Transverse colon (tissue), 4 donors: ENCODE results near the gene RNF144A. TPM values are rescaled to one million over a fixed set of nuclear protein-coding genes. Genes with fewer than 3 reads are reported as not detected.

Source experiments
- DNase-seq: peaks from one replicate; pipeline ENCODE4 v3.0.0-alpha.2; 2019
- H3K27ac ChIP-seq, 4 donors: fragments of 200-600 bp; sonication (generic); 2 replicates each; pipeline ENCODE4 v1.5.1; 2016 to 2018; ENCODE audit warnings: inconsistent platforms in 4 of 4
- H3K27me3 ChIP-seq: fragments of 200-600 bp; sonication (generic); 2 replicates; pipeline ENCODE4 v1.5.1; 2017; ENCODE audit warnings: inconsistent platforms
- H3K36me3 ChIP-seq, 4 donors: fragments of 200-600 bp; sonication (generic); 2 replicates each; pipeline ENCODE4 v1.5.1; 2017 to 2019; ENCODE audit warnings: inconsistent platforms in 4 of 4
- H3K4me1 ChIP-seq, 4 donors: fragments of 200-600 bp; sonication (generic); 2 replicates each; pipeline ENCODE4 v1.5.1; 2017 to 2020; ENCODE audit warnings: inconsistent platforms in 4 of 4
- H3K4me3 ChIP-seq, 4 donors: fragments of 200-600 bp; sonication (generic); 1 replicate in 1 of 4; 2 replicates in 3 of 4; pipeline versions ENCODE4 v1.5.1 to v1.6.1; 2017 to 2019; ENCODE audit warnings: inconsistent platforms in 4 of 4
- H3K9me3 ChIP-seq, 2 donors: fragments of 200-600 bp; sonication (generic); 2 replicates each; pipeline ENCODE4 v1.5.1; 2017 to 2019; ENCODE audit warnings: inconsistent platforms in 2 of 2
- EP300 ChIP-seq: sonication (generic); formaldehyde crosslinking; IDR thresholded peaks from one replicate; pipeline ENCODE4 v1.6.1; 2017; ENCODE audit warnings: antibody characterized with exemption, low read depth
- POLR2A ChIP-seq: fragments of 450-650 bp; IDR thresholded peaks from one replicate; pipeline ENCODE4 v1.6.1; 2016; ENCODE audit warnings: antibody characterized with exemption, mild to moderate bottlenecking, moderate library complexity
- POLR2AphosphoS5 ChIP-seq, 3 donors: sonication (generic); formaldehyde crosslinking; IDR thresholded peaks; one replicate each; pipeline ENCODE4 v1.6.1; 2016; ENCODE audit warnings: antibody characterized with exemption in 3 of 3
- WGBS, 2 donors: methylation state at CpG; one replicate each; pipeline ENCODE4 v1.1.5; 2018; ENCODE audit warnings: low coverage in 1 of 2; 5-methylcytosine and 5-hydroxymethylcytosine counted together
- in situ Hi-C, 4 donors: fragments of 200-750 bp; cut with MboI; loops; one replicate each; pipeline versions ENCODE4 v1.15.0 to v1.15.1; 2017; ENCODE audit warnings: low sequenced_read_pairs in 3 of 4, low pct_ligation_motif_present in 1 of 4, low pct_unique_long_range_greater_than_20kb in 1 of 4
- intact Hi-C: fragments of 100-400 bp; cut with DNase I; formaldehyde crosslinking; loops from one replicate; pipeline ENCODE4 v1.15.1; 2023; ENCODE audit warnings: low total_unique reads
- total RNA-seq, 4 donors: library from RNA; depleted of rRNA; stranded (reverse); fragments of >200 nt; gene quantifications; one replicate each; pipeline ENCODE4 v1.1.0, GENCODE V29; 2016
- TF ChIP-seq, protein P1 (sequence below), 5 experiments: fragments of 200-600 bp in 3 of 5; fragments of 450-650 bp in 2 of 5; sonication (generic) in 3 of 5; IDR thresholded peaks; 1 replicate in 2 of 5; 2 replicates in 3 of 5; pipeline ENCODE4 v1.5.1; 2016 to 2017; ENCODE audit warnings: antibody characterized with exemption in 5 of 5, inconsistent platforms in 3 of 5, mild to moderate bottlenecking in 2 of 5, moderate library complexity in 1 of 5

The RNF144A gene
- total RNA-seq, 4 donors from 2014 or later = 24.0 to 145 (median 83.0) TPM

DNA sequence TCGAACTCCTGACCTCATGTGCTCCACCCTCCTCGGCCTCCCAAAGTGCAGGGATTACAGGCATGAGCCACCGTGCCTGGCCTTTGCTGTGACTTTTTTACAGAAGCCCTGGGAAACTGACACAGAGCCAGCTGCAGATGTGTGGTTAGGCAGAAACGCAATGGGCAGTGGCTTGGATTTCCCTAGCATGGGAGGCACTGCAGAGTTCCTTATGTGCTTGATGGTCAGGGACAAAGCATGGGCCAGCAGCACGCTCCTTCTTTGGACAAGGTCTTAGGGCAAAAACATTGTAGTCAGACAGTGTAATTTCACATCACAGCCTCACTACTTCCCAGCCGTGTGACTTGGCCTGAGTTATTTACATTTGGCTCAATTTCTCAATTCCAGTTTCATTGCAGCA lies 153.9 kb downstream of the RNF144A start:
- no peak for TF ChIP-seq POLR2A
- TF ChIP-seq POLR2AphosphoS5 (IDR thresholded peaks at IDR 0.05) = no peak
- TF ChIP-seq EP300 = no peak
- TF ChIP-seq, protein P1, sequence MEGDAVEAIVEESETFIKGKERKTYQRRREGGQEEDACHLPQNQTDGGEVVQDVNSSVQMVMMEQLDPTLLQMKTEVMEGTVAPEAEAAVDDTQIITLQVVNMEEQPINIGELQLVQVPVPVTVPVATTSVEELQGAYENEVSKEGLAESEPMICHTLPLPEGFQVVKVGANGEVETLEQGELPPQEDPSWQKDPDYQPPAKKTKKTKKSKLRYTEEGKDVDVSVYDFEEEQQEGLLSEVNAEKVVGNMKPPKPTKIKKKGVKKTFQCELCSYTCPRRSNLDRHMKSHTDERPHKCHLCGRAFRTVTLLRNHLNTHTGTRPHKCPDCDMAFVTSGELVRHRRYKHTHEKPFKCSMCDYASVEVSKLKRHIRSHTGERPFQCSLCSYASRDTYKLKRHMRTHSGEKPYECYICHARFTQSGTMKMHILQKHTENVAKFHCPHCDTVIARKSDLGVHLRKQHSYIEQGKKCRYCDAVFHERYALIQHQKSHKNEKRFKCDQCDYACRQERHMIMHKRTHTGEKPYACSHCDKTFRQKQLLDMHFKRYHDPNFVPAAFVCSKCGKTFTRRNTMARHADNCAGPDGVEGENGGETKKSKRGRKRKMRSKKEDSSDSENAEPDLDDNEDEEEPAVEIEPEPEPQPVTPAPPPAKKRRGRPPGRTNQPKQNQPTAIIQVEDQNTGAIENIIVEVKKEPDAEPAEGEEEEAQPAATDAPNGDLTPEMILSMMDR (IDR thresholded peaks at IDR 0.05) = no peak
- DNase-seq = no peak
- no peak overlapping the region for H3K27ac ChIP-seq
- WGBS, 2 donors = 71 to 89% methylated on average over 1 to 6 of the region's 6 CpGs
- H3K4me1 ChIP-seq = no peaks in the 10 kb centered on the region
- no peaks in the 10 kb centered on the region for H3K27me3 ChIP-seq
- intact Hi-C loops = no loop called here
- no peak overlapping the region for H3K4me3 ChIP-seq
- H3K9me3 ChIP-seq = no peaks in the 10 kb centered on the region
- in situ Hi-C loops = no loop called here
- H3K36me3 ChIP-seq = no peaks in the 10 kb centered on the region

DNA sequence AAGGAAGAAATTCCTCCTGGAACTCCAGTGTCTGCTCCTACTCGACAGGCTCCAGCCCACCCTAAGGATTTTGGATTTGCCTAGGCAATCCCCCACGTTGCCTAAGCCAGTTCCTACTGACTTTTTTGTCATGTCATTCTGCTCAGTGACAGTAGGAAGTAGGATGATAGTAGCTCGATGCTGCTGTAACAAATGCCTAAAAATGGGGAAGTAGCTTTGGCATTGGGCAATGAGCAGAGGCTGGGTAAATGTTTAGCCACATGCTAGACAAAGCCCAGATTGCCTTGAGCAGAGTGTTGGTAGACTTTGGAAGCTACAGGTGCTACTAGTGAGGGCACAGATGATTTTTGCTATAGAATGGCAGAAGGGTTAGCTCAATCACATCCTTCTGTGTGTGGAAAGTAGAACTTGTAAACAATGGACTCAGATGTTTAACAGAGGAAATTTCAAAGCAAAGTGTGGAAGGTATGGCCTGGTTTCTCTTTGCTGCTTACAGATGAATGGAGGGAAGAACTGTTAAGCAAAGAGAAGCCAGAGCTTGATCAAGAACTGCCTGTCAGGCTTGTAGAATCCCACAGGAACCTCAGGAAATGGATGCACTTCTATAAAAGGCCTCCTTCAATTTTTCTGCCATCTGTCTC lies 154.8 kb downstream of the RNF144A start:
- intact Hi-C loops = no loop called here
- DNase-seq = no peak
- no peaks in the 10 kb centered on the region for H3K27me3 ChIP-seq
- no peaks in the 10 kb centered on the region for H3K9me3 ChIP-seq
- no peak overlapping the region for H3K4me3 ChIP-seq
- TF ChIP-seq, protein P1 (IDR thresholded peaks at IDR 0.05) = no peak
- TF ChIP-seq POLR2AphosphoS5 (IDR thresholded peaks at IDR 0.05) = no peak
- no peak for TF ChIP-seq POLR2A
- TF ChIP-seq EP300 = no peak
- in situ Hi-C loops = no loop called here
- H3K27ac ChIP-seq = no peak overlapping the region
- WGBS, 2 donors = 64 to 80% methylated on average over 1 to 3 of the region's 3 CpGs
- H3K36me3 ChIP-seq = no peaks in the 10 kb centered on the region
- no peaks in the 10 kb centered on the region for H3K4me1 ChIP-seq

DNA sequence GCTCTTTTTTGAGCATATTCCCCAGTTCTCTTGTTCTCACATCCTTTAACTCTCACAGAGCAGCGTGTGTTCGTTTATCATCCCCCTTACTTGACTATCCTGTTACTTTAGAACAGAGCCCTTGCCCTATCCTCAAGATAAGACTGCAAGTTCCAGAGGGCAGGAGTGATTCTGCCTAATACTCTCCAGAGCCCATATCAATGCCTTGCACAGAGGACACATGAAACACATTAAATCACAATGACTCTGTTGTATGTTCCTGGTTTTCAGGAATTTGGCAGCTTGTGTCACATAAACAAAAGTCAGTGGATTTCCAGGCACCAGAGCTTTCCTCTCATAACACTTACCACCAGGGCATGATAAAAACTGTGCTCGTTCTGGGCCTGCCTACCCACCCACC lies 156.7 kb downstream of the RNF144A start:
- intact Hi-C loops = no loop called here
- in situ Hi-C loops = no loop called here

DNA sequence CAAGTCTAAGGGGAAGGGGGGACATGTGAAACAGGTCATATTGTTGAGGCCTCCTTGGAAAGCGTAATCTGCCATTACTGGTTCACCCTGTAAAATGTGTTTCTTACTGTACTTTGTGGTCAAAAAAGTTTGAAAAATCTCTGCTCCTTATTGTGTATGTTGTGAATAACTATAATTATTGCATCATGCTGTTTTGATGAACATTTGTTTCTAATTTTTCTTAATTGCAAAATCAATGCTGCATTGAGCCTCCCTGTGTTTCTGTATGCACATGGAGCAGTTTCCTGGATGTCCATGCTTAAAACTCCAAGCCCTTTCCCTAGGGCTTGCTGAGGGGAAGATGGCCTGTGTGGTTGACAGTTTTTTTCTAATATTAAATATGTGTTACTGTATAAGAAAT lies 158.6 kb downstream of the RNF144A start:
- Histone ChIP-seq H3K27me3 (no peaks in the 10 kb centered on the region), H3K4me3 (no peak overlapping the region), H3K27ac (no peak overlapping the region), H3K9me3 (no peaks in the 10 kb centered on the region), H3K36me3 (no peaks in the 10 kb centered on the region), H3K4me1 (no peaks in the 10 kb centered on the region)
- WGBS, 2 donors = 95% methylated on average over 1 of the region's 1 CpG; no CpG with 5 or more reads in 1 of the 2 donors
- DNase-seq = no peak
- TF ChIP-seq EP300 (no peak), POLR2A (no peak)
- TF ChIP-seq, protein P1 (IDR thresholded peaks at IDR 0.05) = no peak
- intact Hi-C loops (no loop called here), in situ Hi-C loops (no loop called here)

More for the DNA sequence above, 156.7 kb downstream of the RNF144A start:
- TF ChIP-seq POLR2AphosphoS5 (IDR thresholded peaks at IDR 0.05) = no peak
- no peak for TF ChIP-seq EP300
- TF ChIP-seq, protein P1 (IDR thresholded peaks at IDR 0.05) = no peak
- TF ChIP-seq POLR2A = no peak
- no peaks in the 10 kb centered on the region for H3K9me3 ChIP-seq
- no peak overlapping the region for H3K27ac ChIP-seq
- H3K36me3 ChIP-seq = no peaks in the 10 kb centered on the region
- H3K4me1 ChIP-seq = no peaks in the 10 kb centered on the region
- WGBS, 2 donors = 78 to 100% methylated on average over 2 to 3 of the region's 3 CpGs
- no peak for DNase-seq
- no peaks in the 10 kb centered on the region for H3K27me3 ChIP-seq
- H3K4me3 ChIP-seq = no peak overlapping the region
